Spleen (tissue), 11 donors: ENCODE measurements around the gene FGD5. TPM values are rescaled to one million over a fixed set of nuclear protein-coding genes. Genes with fewer than 3 reads are reported as not detected.

Experiments
- DNase-seq: peaks from one replicate; pipeline ENCODE4 v3.0.0-alpha.2; 2020
- H3K27ac ChIP-seq, 8 donors: fragments of 200-600 bp; sonication (generic) in 7 of 8; 1 replicate in 4 of 8; 2 replicates in 4 of 8; pipeline versions ENCODE4 v1.5.0 to v1.8.0; 2016 to 2021; ENCODE audit warnings: inconsistent platforms in 4 of 8, mild to moderate bottlenecking in 4 of 8, moderate library complexity in 1 of 8
- H3K27me3 ChIP-seq, 7 donors: fragments of 200-600 bp; sonication (generic) in 6 of 7; replicated peaks in 1 of 7; 1 replicate in 4 of 7; 2 replicates in 3 of 7; pipeline versions ENCODE4 v1.5.0 to v1.8.0; 2016 to 2021; ENCODE audit warnings: inconsistent platforms in 3 of 7, mild to moderate bottlenecking in 1 of 7
- H3K36me3 ChIP-seq, 6 donors: fragments of 200-600 bp; sonication (generic) in 5 of 6; 1 replicate in 4 of 6; 2 replicates in 2 of 6; pipeline versions ENCODE4 v1.5.0 to v1.8.0; 2016 to 2021; ENCODE audit warnings: inconsistent platforms in 2 of 6
- H3K4me1 ChIP-seq, 6 donors: fragments of 200-600 bp; sonication (generic) in 5 of 6; 1 replicate in 3 of 6; 2 replicates in 3 of 6; pipeline versions ENCODE4 v1.5.0 to v1.8.0; 2016 to 2021; ENCODE audit warnings: inconsistent platforms in 3 of 6
- H3K4me3 ChIP-seq, 8 donors: fragments of 200-600 bp; sonication (generic) in 7 of 8; 1 replicate in 4 of 8; 2 replicates in 4 of 8; pipeline versions ENCODE4 v1.5.0 to v1.8.0; 2016 to 2021; ENCODE audit warnings: inconsistent platforms in 4 of 8, mild to moderate bottlenecking in 4 of 8, moderate library complexity in 2 of 8
- H3K9me3 ChIP-seq, 8 donors: fragments of 200-600 bp; sonication (generic) in 7 of 8; 1 replicate in 4 of 8; 2 replicates in 4 of 8; pipeline versions ENCODE4 v1.5.0 to v1.8.0; 2016 to 2021; ENCODE audit warnings: inconsistent platforms in 4 of 8
- CTCF ChIP-seq, 11 experiments: fragments of 200-600 bp in 7 of 11; fragments of 450-650 bp in 4 of 11; sonication (generic) in 4 of 11; IDR thresholded peaks in 8 of 11; conservative IDR thresholded peaks in 3 of 11; 1 replicate in 7 of 11; 2 replicates in 4 of 11; pipeline versions ENCODE4 v1.4.0 to v1.8.0; 2016 to 2021; ENCODE audit warnings: antibody characterized with exemption in 11 of 11, inconsistent platforms in 4 of 11, mild to moderate bottlenecking in 1 of 11
- POLR2A ChIP-seq, 3 donors: fragments of 450-650 bp; IDR thresholded peaks; one replicate each; pipeline ENCODE4 v1.5.1; 2017; ENCODE audit warnings: antibody characterized with exemption in 3 of 3, mild to moderate bottlenecking in 1 of 3
- POLR2AphosphoS5 ChIP-seq, 3 donors: sonication (generic); formaldehyde crosslinking; IDR thresholded peaks; one replicate each; pipeline ENCODE4 v1.5.1; 2017; ENCODE audit warnings: antibody characterized with exemption in 3 of 3
- WGBS, 5 donors: extraction: QIAGEN DNeasy Blood & Tissue Kit in 3 of 5; methylation state at CpG; one replicate each; pipeline versions ENCODE4 v1.1.5 to v1.1.7; 2013 to 2018; 5-methylcytosine and 5-hydroxymethylcytosine counted together
- intact Hi-C: fragments of 100-400 bp; cut with DNase I; formaldehyde crosslinking; loops from one replicate; pipeline ENCODE4 v1.15.0; 2023; ENCODE audit warnings: low total_unique reads
- polyA plus RNA-seq, 3 donors: library from polyadenylated mRNA; stranded (reverse); fragments of 200-250 nt; gene quantifications; one replicate each; pipeline ENCODE4 v1.2.1, GENCODE V29; 2013
- total RNA-seq, 7 donors: library from RNA; depleted of rRNA in 3 of 7; stranded (reverse); fragments of >200 nt in 3 of 7; fragmentation: NEBNext Ultra II Directional in 4 of 7; extraction: Animal tissue kit (Norgen Biotek cat#: 25700) in 4 of 7; gene quantifications; one replicate each; pipeline versions ENCODE4 v1.1.0 to v1.2.1, GENCODE V29; 2016 to 2021
- donor health status: healthy with polysubstance abuse.
- donor health status: DM: no; HTN: no; CAD: no; lungs with moderate emphysema.
- donor health status: DM: no; HTN: no; CAD: no.
- donor health status: Bipolar disorder and iron deficiency.
- donor health status: healthy.
- donor health status: DM: no; HTN: no; CAD: no.
- donor health status: DM: yes; HTN: yes; CAD: no.

The FGD5 gene
- total and polyA plus RNA-seq, 10 donors: 6.0 to 145 (median 63.8) TPM

- H3K27ac ChIP-seq: peak overlapping the region in 7 of 8 donors; percentile 39 to 71 (median 59)
- peaks cover 0 to 16% (median 0%) of the 10 kb centered on the region in 7 donors for H3K27me3 ChIP-seq
- DNase-seq: no peak
- WGBS, 5 donors: 26 to 34% (median 30%) methylated on average over 12 to 15 of the region's 15 CpGs
- intact Hi-C loops: no loop called here
- H3K9me3 ChIP-seq: no peaks in the 10 kb centered on the region
- H3K36me3 ChIP-seq: no peaks in the 10 kb centered on the region
- TF ChIP-seq CTCF (IDR thresholded peaks at IDR 0.05 in 8 of 11, conservative IDR thresholded peaks at IDR 0.05 in 3 of 11): no peak
- peak; percentile 57 to 64 (median 61) for TF ChIP-seq POLR2AphosphoS5 (IDR thresholded peaks at IDR 0.05)
- H3K4me3 ChIP-seq: peak overlapping the region in 1 of 8 donors; percentile 2
- peaks cover 11 to 66% (median 28%) of the 10 kb centered on the region in 6 donors for H3K4me1 ChIP-seq
Measured at GRCh38 chr3:14847613-14848541, 29.1 kb downstream of the FGD5 start.

GRCh38 chr3:14848906-14849305 is 30.1 kb downstream of the FGD5 start:
- peak overlapping the region in 3 of 8 donors; percentile 3 to 65 (median 64) for H3K27ac ChIP-seq
- TF ChIP-seq POLR2A (IDR thresholded peaks at IDR 0.05) (no peak), POLR2AphosphoS5 (IDR thresholded peaks at IDR 0.05) (no peak), CTCF (IDR thresholded peaks at IDR 0.05 in 8 of 11, conservative IDR thresholded peaks at IDR 0.05 in 3 of 11) (no peak)
- H3K4me1 ChIP-seq: peaks cover 11 to 61% (median 31%) of the 10 kb centered on the region in 6 donors
- intact Hi-C loops: no loop called here
- H3K4me3 ChIP-seq: no peak overlapping the region
- DNase-seq: no peak
- peaks cover 0 to 16% (median 0%) of the 10 kb centered on the region in 7 donors for H3K27me3 ChIP-seq
- WGBS, 5 donors: 79 to 92% (median 84%) methylated on average over 8 of the region's 8 CpGs
- no peaks in the 10 kb centered on the region for H3K36me3 ChIP-seq
- H3K9me3 ChIP-seq: no peaks in the 10 kb centered on the region

GRCh38 chr3:14849638-14850230 is 31.0 kb downstream of the FGD5 start:
- peaks cover 0 to 16% (median 0%) of the 10 kb centered on the region in 7 donors for H3K27me3 ChIP-seq
- WGBS, 5 donors: 15 to 34% (median 29%) methylated on average over 5 of the region's 5 CpGs
- no peak for DNase-seq
- intact Hi-C loops: no loop called here
- H3K9me3 ChIP-seq: no peaks in the 10 kb centered on the region
- H3K4me3 ChIP-seq: no peak overlapping the region
- H3K4me1 ChIP-seq: peaks cover 11 to 60% (median 31%) of the 10 kb centered on the region in 6 donors
- peak overlapping the region in 4 of 8 donors; percentile 8 to 20 (median 10) for H3K27ac ChIP-seq
- peak in 1 of 3 donors; percentile 13 for TF ChIP-seq POLR2AphosphoS5 (IDR thresholded peaks at IDR 0.05)
- no peak for TF ChIP-seq POLR2A (IDR thresholded peaks at IDR 0.05)
- no peak for TF ChIP-seq CTCF (IDR thresholded peaks at IDR 0.05 in 8 of 11, conservative IDR thresholded peaks at IDR 0.05 in 3 of 11)
- no peaks in the 10 kb centered on the region for H3K36me3 ChIP-seq
